K562 (cell line): ENCODE results near the gene DCAF5. TPM values are rescaled to one million over a fixed set of nuclear protein-coding genes. Genes with fewer than 3 reads are reported as not detected.
A peak's percentile ranks its signal among the peaks of the same experiment; 100 is the strongest.

Experiments
- ARID3A ChIP-seq: IDR thresholded peaks from 2 replicates; pipeline ENCODE4 v1.6.1; 2012; ENCODE audit warnings: low read depth, low read length, improper control_type of control experiment, borderline replicate concordance
- CBX3 ChIP-seq, 2 experiments: IDR thresholded peaks; 1 replicate in 1 of 2; 2 replicates in 1 of 2; pipeline ENCODE4 v1.6.1; 2012; ENCODE audit warnings: inconsistent platforms in 2 of 2, low read length in 2 of 2, borderline replicate concordance in 1 of 2, control low read depth in 1 of 2
- CEBPZ ChIP-seq: fragments of 150-350 bp; IDR thresholded peaks from 2 replicates; pipeline ENCODE4 v1.6.1; 2014; ENCODE audit warnings: low read depth, mild to moderate bottlenecking, low read length, borderline replicate concordance
- DIDO1 ChIP-seq: fragments of 450-650 bp; IDR thresholded peaks from 2 replicates; pipeline ENCODE4 v1.6.1; 2016; ENCODE audit warnings: low read depth, missing biosample characterization, missing genetic modification characterization
- E2F5 ChIP-seq: sonication (generic); formaldehyde crosslinking; IDR thresholded peaks from 2 replicates; pipeline ENCODE4 v1.8.0; 2022; ENCODE audit warnings: mild to moderate bottlenecking, missing genetic modification reagents
- GABPB1 ChIP-seq: sonication (generic); formaldehyde crosslinking; IDR thresholded peaks from 2 replicates; pipeline ENCODE4 v1.8.0; 2022; ENCODE audit warnings: mild to moderate bottlenecking, missing genetic modification reagents
- GATAD2A ChIP-seq: fragments of 450-650 bp; IDR thresholded peaks from 2 replicates; pipeline ENCODE4 v1.6.1; 2017
- GTF2A2 ChIP-seq: IDR thresholded peaks from 2 replicates; pipeline ENCODE4 v1.6.1; 2016; ENCODE audit warnings: mild to moderate bottlenecking, missing genetic modification characterization, missing compliant biosample characterization
- HIVEP1 ChIP-seq: fragments of 250-450 bp; sonication (Bioruptor Pico); IDR thresholded peaks from 2 replicates; pipeline ENCODE4 v1.4.0; 2020; ENCODE audit warnings: mild to moderate bottlenecking
- HMG20B ChIP-seq: fragments of 250-450 bp; sonication (Bioruptor Pico); IDR thresholded peaks from 2 replicates; pipeline ENCODE4 v1.5.0; 2021; ENCODE audit warnings: mild to moderate bottlenecking
- MCM3 ChIP-seq: fragments of 450-650 bp; IDR thresholded peaks from 2 replicates; pipeline ENCODE4 v1.6.1; 2016
- NBN ChIP-seq: fragments of 450-650 bp; IDR thresholded peaks from 2 replicates; pipeline ENCODE4 v1.6.1; 2016; ENCODE audit warnings: low read depth, mild to moderate bottlenecking
- NCOA1 ChIP-seq: fragments of 450-650 bp; IDR thresholded peaks from 2 replicates; pipeline ENCODE4 v1.6.1; 2016; ENCODE audit warnings: low read depth
- PCBP1 ChIP-seq: fragments of 200-400 bp; formaldehyde crosslinking; IDR thresholded peaks from 2 replicates; pipeline ENCODE4 v1.6.1; 2018; ENCODE audit warnings: mild to moderate bottlenecking, low read depth, low read length; ENCODE audit not compliant: poor library complexity, severe bottlenecking
- RBM15 ChIP-seq: fragments of 200-400 bp; formaldehyde crosslinking; IDR thresholded peaks from 2 replicates; pipeline ENCODE4 v1.6.1; 2018; ENCODE audit warnings: mild to moderate bottlenecking, low read length, moderate library complexity; ENCODE audit not compliant: insufficient read depth
- SIN3A ChIP-seq, 2 experiments: fragments of 150-350 bp in 1 of 2; IDR thresholded peaks; 2 replicates each; pipeline ENCODE4 v1.6.1; 2011 to 2016; ENCODE audit warnings: borderline replicate concordance in 2 of 2, low read depth in 2 of 2, low read length in 2 of 2, mild to moderate bottlenecking in 2 of 2, moderate library complexity in 2 of 2; ENCODE audit not compliant: control insufficient read depth in 1 of 2
- SMAD1 ChIP-seq: fragments of 150-350 bp; IDR thresholded peaks from 2 replicates; pipeline ENCODE4 v1.6.1; 2014; ENCODE audit warnings: low read length, low read depth; ENCODE audit not compliant: partially characterized antibody
- SP1 ChIP-seq: sonication (generic); formaldehyde crosslinking; IDR thresholded peaks from 2 replicates; pipeline ENCODE4 v1.8.1; 2022; ENCODE audit warnings: mild to moderate bottlenecking, missing genetic modification reagents
- TCF7 ChIP-seq: sonication (generic); IDR thresholded peaks from 2 replicates; pipeline ENCODE4 v1.6.1; 2016; ENCODE audit warnings: antibody characterized with exemption, borderline replicate concordance
- THRB ChIP-seq: fragments of 450-650 bp; formaldehyde crosslinking; conservative IDR thresholded peaks from 2 replicates; pipeline ENCODE4 v1.4.0; 2022; ENCODE audit warnings: mild to moderate bottlenecking, missing genetic modification characterization
- ZBTB7A ChIP-seq: IDR thresholded peaks from 2 replicates; pipeline ENCODE4 v1.6.1; 2011; ENCODE audit warnings: low read depth, mild to moderate bottlenecking, low read length, moderate library complexity, borderline replicate concordance; ENCODE audit not compliant: control insufficient read depth
- polyA plus RNA-seq, 8 experiments: library from polyadenylated mRNA; depleted of rRNA in 4 of 8; stranded (reverse) in 5 of 8; unstranded in 3 of 8; fragments of >200 nt; fragmentation: Nextera tagmentation in 2 of 8; fragmentation: Illumina TruSeq in 1 of 8; extraction: Ambion mirVana in 2 of 8; extraction: Trizol in 1 of 8; gene quantifications; 2 replicates each; pipeline versions ENCODE4 v1.2.1 to v1.2.3, GENCODE V29; 2011 to 2014; ENCODE audit warnings: inconsistent platforms in 1 of 8, missing spikeins in 1 of 8
- total RNA-seq, 7 experiments: library from RNA; depleted of rRNA in 6 of 7; stranded (reverse); fragments of >200 nt in 6 of 7; fragmentation: Illumina TruSeq in 2 of 7; extraction: Trizol in 2 of 7; gene quantifications; 2 replicates each; pipeline versions ENCODE4 v1.2.1 to v1.2.3, GENCODE V29; 2011 to 2021; ENCODE audit warnings: low replicate concordance in 1 of 7

Gene DCAF5
- total and polyA plus RNA-seq, 9 of the 15 experiments (the other 6 are each of a cell fraction or from before 2014, with no cell fraction given): 5.6 to 24.1 (median 12.7) TPM

- TF ChIP-seq CEBPZ (no peak), GTF2A2 (0 out of 2 replicates have a peak, but pooled peaks have one; percentile 17), HIVEP1 (CRISPR knock-in tag) (no peak), NBN (no peak; the same call in 1 of the 2 replicates), THRB (CRISPR knock-in tag) (no peak), RBM15 (no peak), DIDO1 (tag) (peak; percentile 88), TCF7 (no peak; the same call in 1 of the 2 replicates), SP1 (peak; percentile 56), E2F5 (CRISPR knock-in tag) (no peak), CBX3 (IDR thresholded peaks at IDR 0.05; ENCODE audit: borderline replicate concordance in 1 of 2, low read length in 2 of 2) (peak in 1 of 2 experiments; percentile 30; a peak in 1 of 3 replicates), GABPB1 (peak; percentile 98), ZBTB7A (peak; percentile 82), NCOA1 (peak; percentile 98), SMAD1 (no peak), ARID3A (no peak), SIN3A (IDR thresholded peaks at IDR 0.05; ENCODE audit: borderline replicate concordance in 2 of 2, control insufficient read depth in 1 of 2, low read depth in 2 of 2, low read length in 2 of 2) (peak; percentile 71 to 78; a peak in 2 of 4 replicates), GATAD2A (no peak), PCBP1 (no peak), HMG20B (no peak), MCM3 (no peak)
Measured at GRCh38 chr14:69191340-69192111, 38.6 kb upstream of the DCAF5 start, which contains the start of gene EXD2 (continued).
